ENCODE data around the gene EPHA6.

- TF ChIP-seq POLR2AphosphoS5 (IDR thresholded peaks at IDR 0.05; ENCODE audit: borderline replicate concordance, low read depth, low read length) (no peak), EZH2 (IDR thresholded peaks at IDR 0.05) (no peak), FOXP2 (optimal IDR thresholded peaks at IDR 0.05; ENCODE audit: control extremely low read depth, extremely low read length, insufficient read depth) (no peak)
Observed at GRCh38 chr3:97719156-97719821, 904.9 kb downstream of the EPHA6 start.

All from SK-N-MC (cell line).